Fibroblast of skin of right biceps (primary cell): ENCODE measurements around the gene HSD17B2.
"Not testable (repeated sequence)": the region's sequence is repeated elsewhere in the genome, so short reads cannot be mapped to it uniquely, and the experiment has no call there.

ENCODE experiments used
- DNase-seq: peaks from one replicate; pipeline ENCODE4 v3.0.0-alpha.2; 2013

HSD17B2 gene

GRCh38 chr16:82082543-82083244, 47.6 kb downstream of the HSD17B2 start:
- peak; percentile 28 for DNase-seq

- no peak for DNase-seq
Observed at GRCh38 chr16:82083710-82084353, 48.8 kb downstream of the HSD17B2 start.

DNA sequence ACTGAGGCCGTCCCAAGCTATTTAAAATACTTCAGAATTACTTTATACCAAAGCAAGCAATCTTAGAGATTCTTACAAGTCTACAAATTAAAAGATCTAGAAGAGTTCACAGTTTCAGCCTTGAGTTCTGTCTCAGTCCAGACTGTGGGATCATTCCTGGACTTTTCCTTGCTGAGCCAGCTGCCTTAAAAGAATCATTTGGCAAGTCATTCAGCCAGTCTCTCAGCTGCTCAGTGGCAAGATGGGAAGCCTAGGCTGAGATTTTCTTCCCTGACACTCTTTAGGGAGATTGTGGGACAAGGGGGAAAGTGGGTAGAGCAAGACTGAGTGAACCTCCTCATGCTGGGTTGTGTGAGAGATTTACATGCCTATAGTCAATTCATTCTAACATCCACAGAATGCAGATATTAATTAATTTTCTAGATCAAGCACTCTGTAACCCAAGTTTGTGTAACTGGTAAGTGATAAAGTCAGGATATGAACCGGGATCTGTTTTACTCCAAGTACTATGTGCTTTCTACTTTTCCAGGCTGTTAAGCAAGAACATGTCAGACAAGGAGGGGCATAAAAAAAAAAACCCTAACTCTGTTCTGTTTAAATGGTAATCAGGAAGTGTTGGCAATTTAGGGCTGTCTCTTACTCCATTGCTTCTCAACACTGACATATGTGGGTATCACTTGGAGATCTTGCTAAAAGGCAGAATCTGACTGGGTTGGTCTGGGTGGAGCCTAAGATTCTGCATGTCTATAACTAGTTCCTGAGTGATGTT, 50.1 kb downstream of the HSD17B2 start:
- DNase-seq = no peak

GRCh38 chr16:82088483-82088882, 53.4 kb downstream of the HSD17B2 start:
- DNase-seq = no peak

GRCh38 chr16:82091241-82091640, 56.2 kb downstream of the HSD17B2 start:
- peak; percentile 58 for DNase-seq

GRCh38 chr16:82092711-82093110, 57.7 kb downstream of the HSD17B2 start:
- peak; percentile 21 for DNase-seq

- DNase-seq = peak; percentile 1
Observed at GRCh38 chr16:82093666-82094300, 58.7 kb downstream of the HSD17B2 start.

- DNase-seq = no peak
Observed at GRCh38 chr16:82094942-82095540, 60.0 kb downstream of the HSD17B2 start.

GRCh38 chr16:82096641-82097040, 61.6 kb downstream of the HSD17B2 start:
- DNase-seq = no peak

- no peak for DNase-seq
Observed at GRCh38 chr16:82105107-82105506, 70.1 kb downstream of the HSD17B2 start.

GRCh38 chr16:82108100-82108499, 73.0 kb downstream of the HSD17B2 start:
- DNase-seq = no peak

GRCh38 chr16:82108774-82109173, 73.7 kb downstream of the HSD17B2 start:
- peak; percentile 9 for DNase-seq

GRCh38 chr16:82109266-82109665, 74.2 kb downstream of the HSD17B2 start:
- DNase-seq = not testable (repeated sequence)

- DNase-seq = no peak
Observed at GRCh38 chr16:82111944-82112343, 76.9 kb downstream of the HSD17B2 start.

GRCh38 chr16:82113741-82114140, 78.7 kb downstream of the HSD17B2 start:
- DNase-seq = no peak

DNA sequence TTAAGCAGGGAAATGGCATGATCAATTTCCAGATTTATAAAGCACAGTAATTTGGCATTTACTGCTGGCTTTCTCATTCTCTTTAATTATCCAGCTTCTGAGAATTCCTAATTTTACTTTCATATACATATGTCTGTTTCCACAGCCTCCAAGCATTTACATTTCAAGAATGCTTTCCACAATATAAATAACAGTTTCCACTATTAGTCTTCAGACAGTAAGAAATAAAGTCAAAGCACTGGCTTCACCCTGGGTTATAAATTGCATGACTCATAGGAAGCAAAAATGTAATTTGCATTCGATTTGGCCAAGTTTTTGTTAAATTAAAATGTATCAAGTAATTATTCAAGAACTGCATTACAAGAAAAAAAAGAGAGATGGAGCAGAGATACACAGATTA, 81.5 kb downstream of the HSD17B2 start:
- no peak for DNase-seq

GRCh38 chr16:82118749-82119148, 83.7 kb downstream of the HSD17B2 start:
- no peak for DNase-seq

- DNase-seq = no peak
Observed at GRCh38 chr16:82119405-82119804, 84.4 kb downstream of the HSD17B2 start.

DNA sequence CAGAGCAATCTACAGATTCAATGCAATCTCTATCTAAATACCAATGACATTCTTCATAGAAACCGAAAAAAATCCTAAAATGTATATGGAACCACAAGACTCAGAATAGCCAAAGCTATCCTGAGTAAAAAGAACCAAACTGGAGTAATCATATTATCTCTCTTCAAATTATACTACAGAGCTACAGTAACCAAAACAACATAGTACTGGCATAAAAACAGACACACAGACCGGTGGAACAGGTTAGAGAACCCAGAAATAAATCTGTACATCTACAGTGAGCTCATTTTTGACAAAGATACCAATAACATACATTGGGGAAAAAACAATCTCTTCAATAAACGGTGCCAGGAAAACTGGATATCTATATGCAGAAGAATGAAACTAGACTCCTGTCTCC, 89.6 kb downstream of the HSD17B2 start:
- DNase-seq = no peak

GRCh38 chr16:82129881-82130280, 94.8 kb downstream of the HSD17B2 start:
- no peak for DNase-seq

DNA sequence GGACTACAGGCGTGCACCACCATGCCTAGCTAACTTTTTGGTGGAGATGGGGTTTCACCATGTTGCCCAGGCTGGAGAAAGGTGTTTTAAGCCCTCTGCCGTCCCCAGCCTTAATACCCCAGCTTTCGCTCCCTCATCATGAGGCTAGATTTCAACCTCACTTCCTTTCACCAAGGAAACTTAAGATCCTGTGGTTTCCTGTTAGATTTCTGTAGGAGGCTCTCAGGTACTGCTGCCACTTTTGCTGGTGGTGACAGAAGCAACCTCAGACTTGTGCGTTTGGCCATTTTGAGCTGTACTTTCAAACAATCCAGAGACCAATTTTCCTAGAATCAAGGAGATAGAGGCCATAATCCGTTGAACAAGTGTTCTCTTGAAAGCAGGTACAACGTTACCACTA, 98.7 kb downstream of the HSD17B2 start:
- no peak for DNase-seq

GRCh38 chr16:82134846-82135245, 99.8 kb downstream of the HSD17B2 start:
- no peak for DNase-seq

- no peak for DNase-seq
Observed at GRCh38 chr16:82135844-82136243, 100.8 kb downstream of the HSD17B2 start.
